LNCaP clone FGC (cell line): ENCODE results near the gene HOXB2.

Experiments used
- DNase-seq: peaks from one replicate; pipeline ENCODE4 v3.0.0-alpha.2; 2011; ENCODE audit warnings: low read depth
- H3K4me3 ChIP-seq: 2 replicates; pipeline ENCODE4 v1.5.1; 2011; ENCODE audit warnings: mild to moderate bottlenecking, low read depth, low read length, control low read depth
- CTCF ChIP-seq: IDR thresholded peaks from 2 replicates; pipeline ENCODE4 v1.5.1; 2012; ENCODE audit warnings: mild to moderate bottlenecking; ENCODE audit not compliant: control insufficient read depth, insufficient read depth; ENCODE audit errors: extremely low read depth

The HOXB2 gene

GRCh38 chr17:48500435-48501426 is 44.2 kb downstream of the HOXB2 start:
- no peak for TF ChIP-seq CTCF
- H3K4me3 ChIP-seq = no peak overlapping the region
- DNase-seq = no peak

- no peak for DNase-seq
- no peak overlapping the region for H3K4me3 ChIP-seq
- TF ChIP-seq CTCF = no peak
Observed at GRCh38 chr17:48499735-48500434, 45.0 kb downstream of the HOXB2 start.

- no peak for TF ChIP-seq CTCF
- no peak for DNase-seq
- no peak overlapping the region for H3K4me3 ChIP-seq
Observed at GRCh38 chr17:48499248-48499647, 45.7 kb downstream of the HOXB2 start.

GRCh38 chr17:48498164-48498850 is 46.6 kb downstream of the HOXB2 start:
- DNase-seq = peak; percentile 35

GRCh38 chr17:48497103-48497502 is 47.8 kb downstream of the HOXB2 start:
- no peak for DNase-seq
- TF ChIP-seq CTCF = no peak
- no peak overlapping the region for H3K4me3 ChIP-seq

More at GRCh38 chr17:48498164-48498850, 46.6 kb downstream of the HOXB2 start:
- TF ChIP-seq CTCF = no peak
- no peak overlapping the region for H3K4me3 ChIP-seq

- no peak overlapping the region for H3K4me3 ChIP-seq
- DNase-seq = no peak
- TF ChIP-seq CTCF = no peak
Observed at GRCh38 chr17:48494335-48494734, 50.6 kb downstream of the HOXB2 start.
